DMS153 (cell line): Measurements from ENCODE around the gene PEPD.

ENCODE experiments used
- DNase-seq: peaks from one replicate; lab custom pipeline; 2025; lab: John Stamatoyannopoulos, UW

The PEPD gene

GRCh38 chr19:33420821-33421220, 100.8 kb downstream of the PEPD start:
- no peak for DNase-seq

GRCh38 chr19:33419788-33420130, 101.8 kb downstream of the PEPD start:
- no peak for DNase-seq

- DNase-seq: no peak
Measured at GRCh38 chr19:33418871-33419787, 102.5 kb downstream of the PEPD start.

GRCh38 chr19:33418461-33418860, 103.1 kb downstream of the PEPD start:
- no peak for DNase-seq

- no peak for DNase-seq
Measured at GRCh38 chr19:33417751-33418150, 103.8 kb downstream of the PEPD start.

GRCh38 chr19:33416307-33417215, 105.0 kb downstream of the PEPD start:
- no peak for DNase-seq

GRCh38 chr19:33414667-33415605, 106.7 kb downstream of the PEPD start:
- no peak for DNase-seq

- no peak for DNase-seq
Measured at GRCh38 chr19:33413868-33414666, 107.5 kb downstream of the PEPD start.

- DNase-seq: no peak
Measured at GRCh38 chr19:33413426-33413725, 108.2 kb downstream of the PEPD start.

GRCh38 chr19:33412601-33413425, 108.8 kb downstream of the PEPD start:
- DNase-seq: no peak

GRCh38 chr19:33411621-33412180, 109.9 kb downstream of the PEPD start:
- no peak for DNase-seq

GRCh38 chr19:33410915-33411401, 110.6 kb downstream of the PEPD start:
- DNase-seq: no peak

GRCh38 chr19:33409906-33410685, 111.5 kb downstream of the PEPD start:
- no peak for DNase-seq

- DNase-seq: no peak
Measured at GRCh38 chr19:33408538-33409434, 112.8 kb downstream of the PEPD start.

GRCh38 chr19:33408116-33408515, 113.5 kb downstream of the PEPD start:
- DNase-seq: no peak

- DNase-seq: no peak
Measured at GRCh38 chr19:33407716-33408115, 113.9 kb downstream of the PEPD start.

- DNase-seq: no peak
Measured at GRCh38 chr19:33407140-33407551, 114.4 kb downstream of the PEPD start.
